HG03097 (cell line): ENCODE measurements around the gene HELZ.
"Not testable (repeated sequence)": the region's sequence is repeated elsewhere in the genome, so short reads cannot be mapped to it uniquely, and the experiment has no call there.

Experiments
- ATAC-seq: cut with Tn5 transposase; IDR thresholded peaks from one replicate; pipeline ENCODE4 v1.9.1; 2021; ENCODE audit not compliant: unreplicated experiment, low FRiP score

HELZ gene

DNA sequence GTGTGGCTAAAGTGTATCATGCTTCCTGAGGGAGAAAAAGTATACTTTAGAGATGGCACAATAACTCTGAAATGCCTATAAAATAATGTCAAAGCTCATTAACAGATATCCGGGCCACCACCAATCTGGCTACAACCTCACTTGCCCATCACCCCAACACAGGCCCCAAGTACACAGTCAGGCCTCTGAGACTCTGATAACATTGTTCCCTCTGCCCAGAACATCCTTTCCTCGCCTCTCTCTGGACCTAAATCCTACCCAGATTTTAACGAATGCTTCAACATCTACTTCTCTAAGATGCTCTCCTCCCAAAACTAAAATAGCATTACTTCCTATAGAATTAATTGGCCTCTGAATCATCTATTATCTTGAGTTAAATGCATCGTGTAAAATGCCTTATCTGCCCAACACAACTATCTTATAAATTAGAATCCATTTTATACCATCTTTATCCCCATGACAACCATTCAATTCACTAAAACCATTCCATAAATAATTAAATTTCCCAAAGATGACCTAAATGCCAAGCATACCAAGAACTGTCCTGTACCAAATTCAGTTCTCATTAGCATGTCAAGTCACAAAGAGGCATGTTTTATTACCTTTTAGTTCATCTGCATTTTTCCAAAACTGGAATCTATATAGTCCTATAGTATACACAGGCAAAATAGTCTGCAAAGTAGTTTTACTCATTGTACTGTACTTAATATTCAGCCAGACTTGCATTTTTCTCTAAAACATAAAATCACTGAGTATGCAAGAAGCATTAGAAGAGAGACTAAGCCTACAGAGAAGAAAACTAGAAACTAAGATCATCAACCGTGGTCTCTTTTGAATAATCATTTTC, 15.7 kb downstream of the HELZ start:
- no peak for ATAC-seq

DNA sequence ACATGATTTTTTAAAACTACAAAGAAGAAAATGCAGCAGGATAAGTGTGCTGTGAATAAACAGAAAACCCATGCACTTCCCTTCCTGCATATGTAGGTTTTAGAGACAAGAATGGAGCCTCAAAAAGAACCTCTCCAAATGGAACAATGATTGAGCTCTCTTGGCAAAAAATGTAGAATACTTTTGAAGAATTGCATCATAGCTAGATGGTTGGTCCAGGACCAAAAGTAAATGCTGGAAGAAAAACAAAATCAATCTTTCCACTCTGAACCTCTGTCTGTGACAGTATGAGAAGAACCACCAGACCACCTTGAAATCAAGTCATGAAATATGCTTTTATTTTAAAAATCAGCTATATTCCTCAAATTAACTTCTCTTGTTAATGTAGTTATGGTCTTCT, 17.5 kb downstream of the HELZ start:
- ATAC-seq, result no peak

GRCh38 chr17:67225316-67225715, 19.7 kb downstream of the HELZ start:
- ATAC-seq, result no peak

DNA sequence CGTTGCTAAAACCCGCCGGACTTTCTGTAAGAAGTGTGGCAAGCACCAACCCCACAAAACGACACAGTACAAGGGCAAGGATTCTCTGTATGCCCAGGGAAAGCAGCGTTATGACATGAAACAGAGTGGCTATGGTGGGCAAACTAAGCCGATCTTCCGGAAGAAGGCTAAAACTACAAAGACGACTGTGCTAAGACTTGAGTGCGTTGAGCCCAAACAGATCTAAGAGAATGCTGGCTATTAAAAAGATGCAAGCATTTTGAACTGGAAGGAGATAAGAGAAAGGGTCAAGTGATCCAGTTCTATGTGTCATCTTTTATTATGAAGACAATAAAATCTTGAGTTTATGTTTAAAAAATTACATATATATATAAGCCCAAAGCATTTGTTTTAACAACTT, 20.3 kb downstream of the HELZ start:
- no peak for ATAC-seq

- no peak for ATAC-seq
These were observed 21.1 kb downstream of the HELZ start for GRCh38 chr17:67223924-67224323.

- no peak for ATAC-seq
These were observed 23.7 kb downstream of the HELZ start for GRCh38 chr17:67221062-67221998.

GRCh38 chr17:67218385-67218950, 26.5 kb downstream of the HELZ start:
- no peak for ATAC-seq

DNA sequence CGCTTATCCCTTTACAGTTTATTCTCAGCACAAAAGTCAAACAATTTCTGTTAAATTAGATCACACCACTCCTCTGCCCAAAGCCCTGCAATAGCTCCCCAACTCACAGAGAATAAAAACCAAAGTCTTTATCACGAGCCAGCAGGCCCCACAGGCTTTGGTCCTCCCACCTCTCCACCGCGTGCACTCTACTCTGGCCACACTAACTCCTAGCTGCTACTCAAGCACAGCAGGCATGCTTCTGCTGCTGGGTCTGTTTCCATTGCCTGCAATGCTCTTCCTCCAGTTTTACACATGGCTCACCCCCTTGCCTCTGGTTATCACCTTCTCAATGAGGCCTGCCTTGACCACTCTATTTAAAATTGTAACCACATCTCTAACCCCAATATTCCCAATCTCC, 27.6 kb downstream of the HELZ start:
- ATAC-seq, result no peak

GRCh38 chr17:67216578-67217320, 28.2 kb downstream of the HELZ start:
- ATAC-seq, result no peak

DNA sequence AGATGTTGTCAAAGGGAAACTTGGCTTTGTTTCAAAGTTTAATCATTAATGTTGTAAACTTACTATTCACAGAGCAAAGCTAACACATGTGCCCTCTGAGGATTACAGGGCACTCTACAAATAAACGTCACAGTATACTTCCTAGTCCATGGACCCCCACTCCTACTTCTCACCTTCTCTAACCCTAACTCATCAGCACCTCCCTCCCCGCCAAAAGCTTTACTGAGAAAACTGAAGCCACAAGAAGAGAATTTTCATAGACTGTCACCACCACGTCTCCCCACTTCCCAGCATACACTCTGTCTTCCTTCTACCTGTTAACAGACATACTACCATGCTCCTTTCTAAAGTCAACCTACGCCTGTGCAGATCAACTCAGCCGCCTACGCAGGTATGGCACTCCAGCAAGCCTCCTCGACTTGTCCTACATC, 29.0 kb downstream of the HELZ start:
- no peak for ATAC-seq

DNA sequence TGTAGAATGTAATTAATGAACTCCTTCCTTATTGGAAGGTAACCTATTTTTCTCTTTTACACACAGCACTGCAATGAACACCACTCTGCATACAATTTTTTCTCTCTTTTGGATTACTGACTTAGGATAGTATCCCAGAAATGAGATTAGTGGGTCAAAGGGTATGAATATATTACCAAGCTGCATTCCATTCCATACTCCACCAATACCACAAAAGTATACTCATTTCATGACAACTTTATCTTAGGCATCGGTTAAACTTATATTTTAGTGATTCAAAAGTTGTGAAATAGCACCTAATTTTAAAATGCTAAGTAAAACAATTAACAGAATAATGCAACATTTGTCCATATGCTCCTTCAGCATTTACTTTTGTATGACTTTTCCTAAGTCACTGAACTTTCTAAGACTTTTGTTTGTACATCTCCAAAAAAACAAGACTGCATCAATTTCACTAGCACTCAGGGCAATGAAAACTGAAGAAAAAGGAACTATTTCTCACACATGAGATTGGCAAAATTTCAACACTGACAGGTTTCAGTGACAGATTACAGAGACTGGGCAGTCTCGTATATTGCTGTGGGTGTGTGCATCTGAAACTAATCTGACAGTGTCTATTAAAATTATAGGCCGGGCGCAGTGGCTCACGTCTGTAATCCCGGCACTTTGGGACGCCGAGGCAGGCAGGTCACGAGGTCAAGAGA, 32.1 kb downstream of the HELZ start:
- no peak for ATAC-seq

GRCh38 chr17:67212231-67212630, 32.8 kb downstream of the HELZ start:
- no peak for ATAC-seq

DNA sequence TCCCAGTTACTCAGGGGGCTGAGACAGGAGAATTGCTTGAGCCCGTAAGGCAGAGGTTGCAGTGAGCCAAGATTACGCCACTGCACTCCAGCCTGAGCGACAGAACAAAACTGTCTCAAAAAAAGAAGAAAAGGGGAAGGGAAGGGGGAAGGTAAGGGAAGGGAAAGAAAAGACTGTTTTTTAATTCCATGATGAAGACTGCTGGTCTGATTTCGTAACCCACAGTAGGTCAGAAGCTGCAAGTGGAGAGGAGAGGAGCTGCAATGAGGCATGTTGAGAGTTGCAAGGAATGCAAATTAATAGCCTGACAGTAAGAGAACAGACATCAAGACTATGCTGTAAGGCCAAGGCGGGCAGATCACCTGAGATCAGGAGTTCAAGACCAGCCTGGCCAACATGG, 33.3 kb downstream of the HELZ start:
- no peak for ATAC-seq

DNA sequence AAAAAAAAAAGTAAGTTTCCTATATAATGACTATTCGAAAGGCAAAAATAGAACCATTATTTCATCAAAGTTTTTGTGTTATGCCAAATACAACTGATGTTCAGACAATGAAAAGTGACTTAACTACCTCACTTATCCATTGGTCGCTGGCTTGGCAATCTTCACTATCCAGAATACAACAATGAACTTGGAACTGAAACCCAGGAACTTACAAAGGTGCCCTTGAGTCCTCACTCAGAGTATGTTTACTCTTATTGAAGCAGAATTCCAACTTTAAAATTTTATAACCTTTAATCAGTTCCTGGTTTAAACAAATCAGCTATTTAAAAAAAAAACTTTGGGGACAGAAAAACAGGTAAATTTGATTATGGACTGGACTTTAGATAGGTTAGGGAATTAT, 34.1 kb downstream of the HELZ start:
- ATAC-seq, result no peak

- no peak for ATAC-seq
These were observed 36.8 kb downstream of the HELZ start for GRCh38 chr17:67208232-67208631.

DNA sequence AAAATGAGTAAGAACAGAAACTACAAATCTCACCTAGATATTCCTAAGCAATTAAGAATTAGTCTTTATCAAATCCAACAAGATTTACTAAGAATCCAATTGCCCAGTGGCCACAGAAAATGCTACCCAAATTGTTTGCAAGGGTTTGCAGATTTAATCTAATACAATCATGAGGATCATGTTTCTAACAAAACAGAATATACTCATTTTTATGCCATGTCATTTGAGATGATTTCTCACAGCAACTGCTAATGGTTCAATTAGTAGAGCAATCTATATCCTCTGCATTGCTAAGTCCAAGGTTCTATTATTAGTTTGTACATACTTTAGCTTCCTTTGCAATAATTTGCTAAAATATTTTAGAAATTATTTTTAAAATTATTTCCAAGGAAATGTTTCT, 41.2 kb downstream of the HELZ start:
- ATAC-seq, result no peak

DNA sequence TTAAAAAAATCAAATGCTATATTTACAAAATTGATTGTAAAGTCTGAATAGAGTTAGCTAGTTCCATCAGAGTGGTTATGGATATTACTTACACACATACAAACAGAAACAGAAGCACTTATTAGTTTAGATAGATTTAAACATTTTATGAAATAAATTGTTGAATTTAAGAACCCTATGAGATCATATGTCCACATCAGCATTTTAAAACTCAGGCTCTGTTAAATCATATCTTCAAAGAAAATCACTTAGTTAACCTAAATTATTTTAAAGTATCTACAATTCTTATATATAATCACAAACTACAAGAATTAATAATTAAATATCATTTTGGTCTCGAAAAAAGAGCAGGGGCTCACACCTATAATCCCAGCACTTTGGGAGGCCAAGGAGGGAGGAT, 42.5 kb downstream of the HELZ start:
- no peak for ATAC-seq

GRCh38 chr17:67200727-67201301, 44.2 kb downstream of the HELZ start:
- no peak for ATAC-seq

DNA sequence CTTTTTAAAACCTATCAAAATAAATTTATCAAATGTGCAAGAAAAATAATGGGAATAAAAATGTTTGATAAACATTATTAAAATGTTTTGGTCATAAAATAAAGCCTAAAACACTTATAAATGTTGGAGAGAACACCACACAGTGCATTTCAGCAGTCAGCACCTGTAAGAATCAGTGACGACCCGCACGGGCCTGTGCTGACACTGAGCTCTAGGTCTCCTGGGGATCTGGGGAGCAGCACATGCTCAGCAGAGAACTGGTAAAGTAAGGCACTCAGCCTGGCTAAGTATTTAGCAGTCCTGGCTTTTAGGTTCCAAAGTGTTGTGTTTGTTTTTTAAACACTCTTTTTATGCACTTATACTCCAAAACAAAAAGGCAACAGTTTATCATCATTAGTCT, 46.9 kb downstream of the HELZ start:
- ATAC-seq, result no peak

DNA sequence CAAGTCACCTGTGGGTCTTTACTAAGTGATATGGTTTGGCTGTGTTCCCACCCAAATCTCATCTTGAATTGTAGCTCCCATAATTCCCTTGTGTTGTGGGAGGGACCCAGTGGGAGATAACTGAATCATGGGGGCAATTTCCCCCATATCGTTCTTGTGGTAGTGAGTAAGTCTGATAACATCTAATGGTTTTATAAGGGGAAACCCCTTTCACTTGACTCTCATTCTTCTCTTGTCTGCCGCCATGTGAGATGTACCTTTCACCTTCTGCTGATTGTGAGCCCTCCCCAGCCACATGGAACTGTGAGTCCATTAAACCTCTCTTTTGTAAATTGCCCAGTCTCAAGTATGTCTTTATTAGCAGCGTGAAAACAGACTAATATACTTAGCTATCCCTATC, 48.0 kb downstream of the HELZ start:
- ATAC-seq, result not testable (repeated sequence)
